ENCODE measurements around the gene F7. TPM values are rescaled to one million over a fixed set of nuclear protein-coding genes. Genes with fewer than 3 reads are reported as not detected.

F7 gene
- total RNA-seq, 1 experiment from 2014 or later = 52.4 TPM

DNA sequence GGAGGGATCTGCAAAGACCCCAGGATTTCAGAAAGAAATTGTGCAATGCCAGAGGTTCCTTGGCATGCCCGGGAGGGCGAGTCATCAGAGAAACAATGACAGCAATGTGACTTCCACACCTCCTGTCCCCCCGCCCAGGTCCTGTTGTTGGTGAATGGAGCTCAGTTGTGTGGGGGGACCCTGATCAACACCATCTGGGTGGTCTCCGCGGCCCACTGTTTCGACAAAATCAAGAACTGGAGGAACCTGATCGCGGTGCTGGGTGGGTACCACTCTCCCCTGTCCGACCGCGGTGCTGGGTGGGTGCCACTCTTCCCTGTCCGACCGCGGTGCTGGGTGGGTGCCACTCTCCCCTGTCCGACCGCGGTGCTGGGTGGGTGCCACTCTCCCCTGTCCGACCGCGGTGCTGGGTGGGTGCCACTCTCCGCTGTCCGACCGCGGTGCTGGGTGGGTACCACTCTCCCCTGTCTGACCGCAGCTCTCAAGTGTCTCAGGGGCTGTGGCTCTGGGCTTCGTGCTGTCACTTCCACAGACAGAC is 11.8 kb downstream of the F7 start:
- peak in 1 of 2 experiments; percentile 44 for DNase-seq
- intact Hi-C loops (cut with micrococcal nuclease; ENCODE audit: unreplicated experiment) = no loop called here
- Histone ChIP-seq H3K4me3 (ENCODE audit: low read depth, low read length) (no peak overlapping the region), H3K4me1 (peaks cover 17% of the 10 kb centered on the region), H3K36me3 (ENCODE audit: control insufficient read depth, insufficient read depth, low read length) (no peaks in the 10 kb centered on the region), H3K27me3 (replicated peaks; ENCODE audit: control insufficient read depth, insufficient read depth, low read length) (no peaks in the 10 kb centered on the region), H3K9me3 (no peaks in the 10 kb centered on the region)
- no peaks in the 10 kb centered on the region for H3K9me3 Mint-ChIP-seq (ENCODE audit: unreplicated experiment)
- BruUV-seq (replicated peaks) = no TSS peak
- H3K4me1 Mint-ChIP-seq (ENCODE audit: low read depth, unreplicated experiment) = no peaks in the 10 kb centered on the region
- ChIA-PET POLR2A (no interaction called here), CTCF (no interaction called here)
- H3K4me3 Mint-ChIP-seq (ENCODE audit: unreplicated experiment) = no peak overlapping the region
- no peaks in the 10 kb centered on the region for H3K27me3 Mint-ChIP-seq (ENCODE audit: insufficient read depth, unreplicated experiment)
- no peak for TF ChIP-seq CTCF (IDR thresholded peaks at IDR 0.05; ENCODE audit: insufficient read depth in 1 of 2, low read depth in 1 of 2, low read length in 1 of 2, severe bottlenecking in 1 of 2, unreplicated experiment in 1 of 2)
- H3K27ac Mint-ChIP-seq (ENCODE audit: unreplicated experiment) = peak overlapping the region; percentile 29
- peaks cover 2% of the 10 kb centered on the region for H3K36me3 Mint-ChIP-seq (ENCODE audit: insufficient read depth, unreplicated experiment)

- intact Hi-C loops (cut with micrococcal nuclease; ENCODE audit: unreplicated experiment) = no loop called here
- H3K27me3 Mint-ChIP-seq (ENCODE audit: insufficient read depth, unreplicated experiment) = no peaks in the 10 kb centered on the region
- DNase-seq = no peak
- peaks cover 3% of the 10 kb centered on the region for H3K4me1 Mint-ChIP-seq (ENCODE audit: low read depth, unreplicated experiment)
- Histone ChIP-seq H3K9me3 (no peaks in the 10 kb centered on the region), H3K4me1 (peaks cover 20% of the 10 kb centered on the region), H3K36me3 (ENCODE audit: control insufficient read depth, insufficient read depth, low read length) (no peaks in the 10 kb centered on the region), H3K27me3 (replicated peaks; ENCODE audit: control insufficient read depth, insufficient read depth, low read length) (no peaks in the 10 kb centered on the region), H3K4me3 (ENCODE audit: low read depth, low read length) (no peak overlapping the region)
- H3K27ac Mint-ChIP-seq (ENCODE audit: unreplicated experiment) = no peak overlapping the region
- peaks cover 6% of the 10 kb centered on the region for H3K36me3 Mint-ChIP-seq (ENCODE audit: insufficient read depth, unreplicated experiment)
- POLR2A ChIA-PET = no interaction called here
- no peak for TF ChIP-seq CTCF (IDR thresholded peaks at IDR 0.05; ENCODE audit: insufficient read depth in 1 of 2, low read depth in 1 of 2, low read length in 1 of 2, severe bottlenecking in 1 of 2, unreplicated experiment in 1 of 2)
- CTCF ChIA-PET = no interaction called here
- H3K9me3 Mint-ChIP-seq (ENCODE audit: unreplicated experiment) = no peaks in the 10 kb centered on the region
- no peak overlapping the region for H3K4me3 Mint-ChIP-seq (ENCODE audit: unreplicated experiment)
- BruUV-seq (replicated peaks) = no TSS peak
Measured at GRCh38 chr13:113117911-113118260, 12.3 kb downstream of the F7 start.

DNA sequence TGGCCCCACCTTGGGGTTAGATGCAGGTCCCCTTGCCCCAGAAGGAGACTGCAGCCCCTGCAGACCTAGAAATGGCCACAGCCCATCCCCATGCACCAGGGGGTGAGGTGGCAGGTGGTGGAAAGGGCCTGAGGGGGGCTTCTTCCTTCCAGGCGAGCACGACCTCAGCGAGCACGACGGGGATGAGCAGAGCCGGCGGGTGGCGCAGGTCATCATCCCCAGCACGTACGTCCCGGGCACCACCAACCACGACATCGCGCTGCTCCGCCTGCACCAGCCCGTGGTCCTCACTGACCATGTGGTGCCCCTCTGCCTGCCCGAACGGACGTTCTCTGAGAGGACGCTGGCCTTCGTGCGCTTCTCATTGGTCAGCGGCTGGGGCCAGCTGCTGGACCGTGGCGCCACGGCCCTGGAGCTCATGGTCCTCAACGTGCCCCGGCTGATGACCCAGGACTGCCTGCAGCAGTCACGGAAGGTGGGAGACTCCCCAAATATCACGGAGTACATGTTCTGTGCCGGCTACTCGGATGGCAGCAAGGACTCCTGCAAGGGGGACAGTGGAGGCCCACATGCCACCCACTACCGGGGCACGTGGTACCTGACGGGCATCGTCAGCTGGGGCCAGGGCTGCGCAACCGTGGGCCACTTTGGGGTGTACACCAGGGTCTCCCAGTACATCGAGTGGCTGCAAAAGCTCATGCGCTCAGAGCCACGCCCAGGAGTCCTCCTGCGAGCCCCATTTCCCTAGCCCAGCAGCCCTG is 12.8 kb downstream of the F7 start:
- CTCF ChIA-PET = no interaction called here

More for the DNA sequence above, 12.8 kb downstream of the F7 start:
- Histone ChIP-seq H3K4me1 (peaks cover 25% of the 10 kb centered on the region), H3K9me3 (no peaks in the 10 kb centered on the region), H3K4me3 (ENCODE audit: low read depth, low read length) (no peak overlapping the region), H3K36me3 (ENCODE audit: control insufficient read depth, insufficient read depth, low read length) (no peaks in the 10 kb centered on the region), H3K27me3 (replicated peaks; ENCODE audit: control insufficient read depth, insufficient read depth, low read length) (no peaks in the 10 kb centered on the region)
- DNase-seq = no peak
- intact Hi-C loops (cut with micrococcal nuclease; ENCODE audit: unreplicated experiment) = no loop called here
- POLR2A ChIA-PET = no interaction called here
- Mint-ChIP-seq H3K27me3 (ENCODE audit: insufficient read depth, unreplicated experiment) (no peaks in the 10 kb centered on the region), H3K4me3 (ENCODE audit: unreplicated experiment) (peak overlapping the region; percentile 15), H3K27ac (ENCODE audit: unreplicated experiment) (no peak overlapping the region), H3K36me3 (ENCODE audit: insufficient read depth, unreplicated experiment) (peaks cover 10% of the 10 kb centered on the region), H3K9me3 (ENCODE audit: unreplicated experiment) (no peaks in the 10 kb centered on the region), H3K4me1 (ENCODE audit: low read depth, unreplicated experiment) (peaks cover 8% of the 10 kb centered on the region)
- BruUV-seq (replicated peaks) = no TSS peak
- no peak for TF ChIP-seq CTCF (IDR thresholded peaks at IDR 0.05; ENCODE audit: insufficient read depth in 1 of 2, low read depth in 1 of 2, low read length in 1 of 2, severe bottlenecking in 1 of 2, unreplicated experiment in 1 of 2)

Data from Caco-2 (cell line).